ENCODE results near the gene KLF6.

The KLF6 gene

DNA sequence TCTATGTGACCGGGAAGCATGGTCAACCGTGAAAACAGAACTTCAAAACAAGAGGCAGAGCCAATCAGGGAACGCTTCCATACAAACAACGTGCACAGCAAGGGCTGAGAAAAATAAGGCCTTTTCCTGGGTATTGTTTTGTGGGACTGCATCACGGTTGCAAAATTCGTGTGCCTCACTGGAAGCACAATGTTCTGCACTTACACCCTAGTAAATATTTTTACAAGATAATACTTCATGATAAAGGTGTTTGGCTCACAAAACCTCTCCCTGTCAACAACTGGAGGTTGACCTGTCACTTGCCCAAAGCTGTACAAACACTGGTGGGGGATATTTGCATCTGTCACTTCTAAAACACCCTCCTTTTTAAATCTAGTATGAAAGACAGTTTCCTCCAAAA is 37.0 kb downstream of the KLF6 start:
- TF ChIP-seq, protein P1, sequence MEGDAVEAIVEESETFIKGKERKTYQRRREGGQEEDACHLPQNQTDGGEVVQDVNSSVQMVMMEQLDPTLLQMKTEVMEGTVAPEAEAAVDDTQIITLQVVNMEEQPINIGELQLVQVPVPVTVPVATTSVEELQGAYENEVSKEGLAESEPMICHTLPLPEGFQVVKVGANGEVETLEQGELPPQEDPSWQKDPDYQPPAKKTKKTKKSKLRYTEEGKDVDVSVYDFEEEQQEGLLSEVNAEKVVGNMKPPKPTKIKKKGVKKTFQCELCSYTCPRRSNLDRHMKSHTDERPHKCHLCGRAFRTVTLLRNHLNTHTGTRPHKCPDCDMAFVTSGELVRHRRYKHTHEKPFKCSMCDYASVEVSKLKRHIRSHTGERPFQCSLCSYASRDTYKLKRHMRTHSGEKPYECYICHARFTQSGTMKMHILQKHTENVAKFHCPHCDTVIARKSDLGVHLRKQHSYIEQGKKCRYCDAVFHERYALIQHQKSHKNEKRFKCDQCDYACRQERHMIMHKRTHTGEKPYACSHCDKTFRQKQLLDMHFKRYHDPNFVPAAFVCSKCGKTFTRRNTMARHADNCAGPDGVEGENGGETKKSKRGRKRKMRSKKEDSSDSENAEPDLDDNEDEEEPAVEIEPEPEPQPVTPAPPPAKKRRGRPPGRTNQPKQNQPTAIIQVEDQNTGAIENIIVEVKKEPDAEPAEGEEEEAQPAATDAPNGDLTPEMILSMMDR (IDR thresholded peaks at IDR 0.05; ENCODE audit: borderline replicate concordance, control extremely low read depth, extremely low read depth, insufficient read depth, missing control alignments) = no peak
- DNase-seq (ENCODE audit: low spot score) = no peak
- in situ Hi-C loops (cut with MboI; ENCODE audit: low sequenced_read_pairs, unreplicated experiment) = no loop called here

DNA sequence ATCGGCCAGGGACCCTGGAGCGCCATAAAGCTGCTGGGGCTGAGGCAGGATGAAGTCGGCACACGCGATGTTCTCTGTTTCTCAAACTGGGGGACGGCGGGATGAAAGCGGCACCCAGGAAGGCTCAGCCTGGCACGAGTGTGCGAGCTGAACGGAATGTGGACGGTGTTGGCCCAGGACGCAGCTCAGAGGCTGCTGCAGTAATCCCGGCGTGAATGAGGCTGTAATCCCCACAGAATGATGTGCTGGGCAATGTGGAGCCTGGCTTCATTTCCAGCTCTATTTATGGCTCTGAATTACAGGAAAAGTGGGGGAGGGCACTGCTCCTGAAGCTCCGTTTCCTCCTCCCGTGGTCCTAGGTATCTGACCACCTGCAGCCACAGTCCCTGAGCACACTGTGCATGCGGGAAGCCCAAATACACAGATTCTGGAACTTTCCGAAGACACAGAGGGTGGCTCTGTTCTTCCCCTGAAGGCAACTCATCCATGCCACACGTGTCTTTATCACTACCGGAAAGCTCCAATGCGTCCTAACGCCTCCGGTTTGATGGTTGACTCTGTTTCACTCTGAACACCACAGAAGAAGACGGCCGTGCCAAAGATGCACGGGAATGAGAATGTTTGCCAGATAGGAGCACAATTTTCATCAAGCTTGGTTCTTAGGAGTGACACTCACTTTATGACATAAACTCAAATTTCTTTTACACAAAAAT is 37.6 kb downstream of the KLF6 start:
- TF ChIP-seq, protein P1 (IDR thresholded peaks at IDR 0.05; ENCODE audit: borderline replicate concordance, control extremely low read depth, extremely low read depth, insufficient read depth, missing control alignments) = no peak
- in situ Hi-C loops (cut with MboI; ENCODE audit: low sequenced_read_pairs, unreplicated experiment) = no loop called here
- DNase-seq (ENCODE audit: low spot score) = no peak

DNA sequence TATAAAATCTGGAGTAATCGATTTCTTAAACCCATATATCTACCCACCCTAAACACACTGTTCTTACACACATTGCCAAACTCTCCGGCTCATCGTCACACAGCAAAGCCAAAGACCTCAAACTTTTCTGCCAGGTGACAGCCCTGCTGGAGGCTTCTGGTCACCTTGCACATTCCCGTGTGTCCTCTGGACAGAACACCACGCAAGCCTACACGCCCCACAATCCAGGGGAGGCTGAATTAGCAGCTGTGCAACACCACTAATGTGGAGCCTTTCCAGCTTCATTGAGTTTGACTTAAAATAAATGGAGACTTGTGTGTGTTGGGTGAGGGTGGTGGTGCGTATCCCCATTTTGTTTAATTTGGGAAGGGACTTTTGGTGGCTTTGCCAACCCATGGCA is 38.4 kb downstream of the KLF6 start:
- no peak for DNase-seq (ENCODE audit: low spot score)
- in situ Hi-C loops (cut with MboI; ENCODE audit: low sequenced_read_pairs, unreplicated experiment) = no loop called here
- TF ChIP-seq, protein P1 (IDR thresholded peaks at IDR 0.05; ENCODE audit: borderline replicate concordance, control extremely low read depth, extremely low read depth, insufficient read depth, missing control alignments) = no peak

DNA sequence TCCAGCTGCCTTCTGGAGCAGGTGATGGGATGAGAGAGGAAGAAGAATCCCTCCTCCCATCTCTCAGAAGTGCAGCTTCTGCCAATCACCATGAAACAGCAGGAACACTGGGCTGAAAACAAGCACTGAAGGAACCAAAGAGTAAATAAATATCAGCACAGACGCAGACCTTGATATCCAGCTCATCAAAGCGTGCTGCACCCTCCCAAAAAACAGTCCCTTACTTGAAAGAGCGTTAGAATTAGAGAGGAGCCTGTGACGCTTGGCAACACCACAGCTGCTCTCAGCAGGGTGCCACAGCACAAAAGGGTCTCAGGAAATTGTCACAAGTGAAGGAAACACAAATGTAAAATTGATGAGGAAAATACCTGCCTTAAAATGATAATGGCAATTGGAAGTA is 39.5 kb downstream of the KLF6 start:
- DNase-seq (ENCODE audit: low spot score) = no peak
- TF ChIP-seq, protein P1 (IDR thresholded peaks at IDR 0.05; ENCODE audit: borderline replicate concordance, control extremely low read depth, extremely low read depth, insufficient read depth, missing control alignments) = no peak
- in situ Hi-C loops (cut with MboI; ENCODE audit: low sequenced_read_pairs, unreplicated experiment) = no loop called here

DNA sequence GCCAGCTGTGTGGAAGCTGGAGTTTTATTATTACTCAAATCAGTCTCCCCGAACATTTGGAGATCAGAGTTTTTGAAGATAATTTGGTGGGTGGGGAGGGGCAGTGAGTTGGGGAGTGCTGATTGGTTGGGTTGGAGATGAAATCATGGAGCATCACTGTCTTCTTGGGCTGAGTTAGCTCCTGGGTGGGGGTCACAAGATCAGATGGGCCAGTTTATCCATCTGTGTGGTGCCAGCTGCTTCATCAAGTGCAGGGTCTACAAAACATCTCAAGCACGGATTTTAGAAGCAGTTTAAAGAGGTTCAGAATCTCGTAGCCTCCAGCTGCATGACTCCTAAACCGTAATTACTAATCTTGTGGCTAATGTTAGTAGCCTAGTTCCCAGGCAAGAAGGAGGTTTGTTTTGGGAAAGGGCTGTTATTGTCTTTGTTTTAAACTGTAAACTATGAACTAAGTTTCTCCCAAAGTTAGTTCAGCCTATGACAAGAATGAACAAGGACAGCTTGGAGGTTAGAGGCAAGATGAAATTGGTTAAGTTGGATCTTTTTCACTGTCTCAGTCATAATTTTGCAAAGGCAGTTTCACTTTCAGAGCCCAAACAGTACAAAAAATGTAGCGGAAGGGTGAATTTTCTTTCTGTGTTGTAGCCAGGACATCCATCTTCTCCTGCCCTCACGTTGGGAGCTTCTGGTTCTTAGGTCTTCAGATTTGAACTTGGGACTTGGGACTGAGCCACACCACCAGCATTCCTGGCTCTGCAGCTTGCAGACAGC is 43.1 kb downstream of the KLF6 start:
- in situ Hi-C loops (cut with MboI; ENCODE audit: low sequenced_read_pairs, unreplicated experiment) = no loop called here
- no peak for DNase-seq (ENCODE audit: low spot score)
- TF ChIP-seq, protein P1 (IDR thresholded peaks at IDR 0.05; ENCODE audit: borderline replicate concordance, control extremely low read depth, extremely low read depth, insufficient read depth, missing control alignments) = no peak

DNA sequence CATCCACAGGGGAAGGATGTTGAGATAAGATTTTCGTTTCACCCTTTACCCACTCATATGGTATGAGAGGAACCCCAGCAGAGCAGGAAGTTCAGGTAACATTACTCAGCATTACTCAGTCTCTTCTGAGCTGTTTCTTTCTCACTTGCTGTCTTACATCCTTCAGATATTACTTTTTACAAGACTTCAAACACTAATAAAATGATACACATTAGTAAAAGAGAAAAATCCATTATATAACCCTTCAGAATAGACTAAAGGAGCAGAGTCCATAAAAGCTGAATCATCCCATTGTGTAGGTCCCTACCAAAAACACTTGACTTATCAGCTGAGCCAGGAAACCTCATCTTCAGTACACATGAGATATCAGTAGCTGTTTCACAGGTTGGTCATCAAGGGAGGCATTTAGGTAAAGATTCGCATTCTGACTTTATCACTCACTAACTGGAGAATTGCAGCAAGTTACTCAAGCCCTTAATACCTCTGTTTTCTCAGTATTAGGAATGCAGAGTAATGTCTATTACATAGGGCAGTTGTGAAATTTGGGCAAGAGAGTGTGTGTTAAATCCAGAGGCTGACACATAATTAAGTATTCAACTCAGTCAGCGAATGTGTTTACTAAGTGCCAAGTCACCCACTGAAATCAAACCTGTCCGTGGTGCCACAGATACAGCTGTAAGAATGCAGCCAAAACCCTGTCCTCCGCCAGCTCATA is 44.7 kb downstream of the KLF6 start:
- TF ChIP-seq, protein P1 (IDR thresholded peaks at IDR 0.05; ENCODE audit: borderline replicate concordance, control extremely low read depth, extremely low read depth, insufficient read depth, missing control alignments) = no peak
- in situ Hi-C loops (cut with MboI; ENCODE audit: low sequenced_read_pairs, unreplicated experiment) = no loop called here
- DNase-seq (ENCODE audit: low spot score) = no peak
